Measurements from ENCODE around the gene SIRPB2. TPM values are rescaled to one million over a fixed set of nuclear protein-coding genes. Genes with fewer than 3 reads are reported as not detected.
"Not testable (repeated sequence)": the region's sequence is repeated elsewhere in the genome, so short reads cannot be mapped to it uniquely, and the experiment has no call there.

SIRPB2 gene
- polyA plus RNA-seq, 3 donors, result 0.79 to 0.87 (median 0.83) TPM

DNA sequence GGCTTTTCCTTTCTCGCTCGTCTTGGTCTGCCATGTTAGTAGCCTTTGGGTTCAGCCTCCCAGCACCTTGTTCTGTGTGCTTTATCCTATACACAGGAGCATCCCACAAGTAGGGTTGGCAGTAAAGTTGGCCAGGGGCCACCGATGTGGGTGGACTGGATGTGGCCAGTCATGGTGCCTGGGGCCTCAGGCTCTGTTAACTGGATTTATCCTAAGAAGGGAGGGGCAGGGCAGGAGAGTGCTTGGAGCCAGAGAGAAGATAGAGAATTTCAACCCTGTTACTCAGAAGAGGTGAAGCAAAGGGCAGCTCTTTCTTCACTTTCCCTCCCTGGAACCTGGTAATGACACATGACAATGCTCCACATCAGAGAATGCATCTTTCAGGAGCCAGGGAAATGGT is 14.1 kb upstream of the SIRPB2 start:
- no peak for DNase-seq (ENCODE audit: extremely low read depth in 1 of 11, low read depth in 9 of 11, low spot score in 4 of 11)

GRCh38 chr20:1503564-1504227 is 12.5 kb upstream of the SIRPB2 start:
- peak; percentile 13 to 67 (median 45) for DNase-seq (ENCODE audit: extremely low read depth in 1 of 11, low read depth in 9 of 11, low spot score in 4 of 11)

DNA sequence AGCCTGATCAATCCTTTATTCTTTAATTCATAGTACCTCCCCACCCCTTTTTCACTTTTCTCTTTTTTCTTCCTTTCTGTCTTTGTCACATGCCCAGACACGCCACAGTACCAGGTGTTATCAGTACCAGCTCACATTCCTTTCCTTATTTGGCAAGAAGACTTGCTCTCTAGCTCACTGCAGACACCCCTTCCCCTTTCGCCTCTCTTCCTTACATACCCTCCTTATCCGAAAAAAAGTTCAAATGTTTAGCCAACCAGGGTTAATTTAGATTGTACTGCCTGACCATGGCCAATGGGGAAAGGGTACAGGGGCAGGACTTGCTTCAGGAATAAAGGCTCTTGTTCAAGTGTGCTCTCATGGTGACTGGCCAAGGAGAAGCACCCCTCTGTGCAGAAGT is 9.3 kb upstream of the SIRPB2 start:
- DNase-seq (ENCODE audit: extremely low read depth in 1 of 11, low read depth in 9 of 11, low spot score in 4 of 11), result no peak

- no peak for DNase-seq (ENCODE audit: extremely low read depth in 1 of 11, low read depth in 9 of 11, low spot score in 4 of 11)
Observed at GRCh38 chr20:1499528-1500420, 8.6 kb upstream of the SIRPB2 start.

DNA sequence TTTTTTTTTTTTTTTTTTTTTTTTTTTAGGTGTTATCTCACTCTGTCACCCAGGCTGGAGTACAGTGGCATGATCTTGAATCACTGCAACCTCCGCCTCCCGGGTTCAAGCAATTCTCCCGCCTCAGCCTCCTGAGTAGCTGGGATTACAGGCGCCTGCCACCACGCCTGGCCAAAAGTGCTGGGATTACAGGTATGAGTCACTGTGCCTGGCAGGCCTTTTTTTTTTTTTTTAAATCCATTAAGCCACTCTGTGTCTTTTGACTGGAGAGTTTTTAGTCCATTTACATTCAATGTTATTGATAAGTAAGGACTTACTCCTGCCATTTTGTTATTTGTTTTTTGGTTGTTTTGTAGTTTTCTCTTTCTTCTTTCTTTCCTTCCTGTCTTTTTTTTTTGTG is 6.2 kb upstream of the SIRPB2 start:
- not testable (repeated sequence) for DNase-seq (ENCODE audit: extremely low read depth in 1 of 11, low read depth in 9 of 11, low spot score in 4 of 11)

DNA sequence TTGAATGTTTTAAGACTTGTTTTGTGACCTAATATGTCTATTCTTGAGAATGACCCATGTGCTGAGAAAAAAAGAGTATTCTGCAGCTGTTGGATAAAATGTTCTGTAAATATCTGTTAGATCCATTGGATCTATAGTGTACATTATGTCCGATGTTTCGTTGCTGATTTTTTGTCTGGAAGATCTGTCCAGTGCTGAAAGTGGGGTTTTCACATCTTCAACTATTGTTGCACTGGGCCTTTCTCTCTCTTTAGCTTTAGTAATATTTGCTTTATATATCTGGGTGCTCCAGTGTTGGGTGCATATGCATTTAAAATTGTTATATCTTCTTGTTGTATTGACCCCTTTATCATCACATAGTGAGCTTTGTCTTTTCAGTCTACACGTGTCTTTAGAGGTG is 5.7 kb upstream of the SIRPB2 start:
- no peak for DNase-seq (ENCODE audit: extremely low read depth in 1 of 11, low read depth in 9 of 11, low spot score in 4 of 11)

DNA sequence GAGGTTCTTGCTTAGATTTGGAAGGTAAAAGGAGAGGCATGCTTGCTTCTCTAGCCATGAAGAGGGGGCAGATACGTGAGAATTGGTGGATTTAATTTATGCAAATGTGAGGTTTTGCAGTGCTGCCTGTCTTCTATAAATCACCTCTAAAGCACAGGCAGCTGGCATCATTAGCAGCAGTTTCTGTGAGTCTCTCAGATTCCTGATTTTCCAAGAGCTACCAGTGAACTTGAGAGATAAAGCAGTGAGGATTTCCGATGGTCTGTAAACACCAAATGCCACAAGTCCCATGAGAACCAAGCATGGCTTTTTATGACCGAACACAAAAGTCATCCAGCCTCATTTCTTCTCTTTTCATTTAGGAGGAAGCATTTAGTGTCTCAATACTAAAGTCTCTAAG is 3.2 kb upstream of the SIRPB2 start:
- no peak for DNase-seq (ENCODE audit: extremely low read depth in 1 of 11, low read depth in 9 of 11, low spot score in 4 of 11)

- no peak for DNase-seq (ENCODE audit: extremely low read depth in 1 of 11, low read depth in 9 of 11, low spot score in 4 of 11)
Observed at GRCh38 chr20:1493536-1493935, 2.3 kb upstream of the SIRPB2 start.

DNA sequence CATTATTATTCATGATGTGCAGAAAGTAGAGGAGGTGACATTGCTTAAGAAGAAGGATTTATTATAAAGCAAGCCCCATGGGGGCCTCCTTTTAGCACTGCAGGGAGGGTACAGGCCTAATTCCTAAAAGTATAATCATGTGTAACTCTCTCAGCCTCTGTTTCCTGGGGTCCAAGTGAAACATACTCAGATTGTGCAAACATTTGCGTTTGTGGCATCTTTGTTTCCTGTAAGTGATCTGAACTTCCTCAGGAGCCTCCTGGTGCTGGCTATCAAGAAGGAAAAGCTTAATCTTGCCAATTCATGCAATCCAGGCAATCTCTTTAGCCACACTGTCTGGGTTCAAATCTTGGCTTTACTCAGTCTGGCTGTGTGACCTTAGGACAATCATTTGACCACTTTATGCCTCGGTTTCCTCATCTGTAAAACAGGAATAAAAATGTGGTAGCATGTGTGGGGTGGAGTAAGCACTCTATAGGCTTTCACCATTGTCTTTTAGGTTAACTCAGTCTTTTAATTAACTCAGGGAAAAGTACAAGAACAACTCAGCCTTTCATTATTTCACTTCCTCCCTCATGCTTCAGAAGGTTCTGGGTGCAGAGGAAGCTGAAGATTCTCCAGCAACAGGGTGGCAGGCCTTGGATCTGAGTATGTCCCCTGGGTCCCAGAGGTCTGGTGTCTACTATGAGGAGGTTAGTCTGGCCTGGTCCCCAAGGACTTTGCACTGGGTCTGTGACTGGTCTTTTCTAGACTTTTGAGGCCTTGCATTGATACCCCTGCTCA is 831 bp upstream of the SIRPB2 start:
- no peak for DNase-seq (ENCODE audit: extremely low read depth in 1 of 11, low read depth in 9 of 11, low spot score in 4 of 11)

DNA sequence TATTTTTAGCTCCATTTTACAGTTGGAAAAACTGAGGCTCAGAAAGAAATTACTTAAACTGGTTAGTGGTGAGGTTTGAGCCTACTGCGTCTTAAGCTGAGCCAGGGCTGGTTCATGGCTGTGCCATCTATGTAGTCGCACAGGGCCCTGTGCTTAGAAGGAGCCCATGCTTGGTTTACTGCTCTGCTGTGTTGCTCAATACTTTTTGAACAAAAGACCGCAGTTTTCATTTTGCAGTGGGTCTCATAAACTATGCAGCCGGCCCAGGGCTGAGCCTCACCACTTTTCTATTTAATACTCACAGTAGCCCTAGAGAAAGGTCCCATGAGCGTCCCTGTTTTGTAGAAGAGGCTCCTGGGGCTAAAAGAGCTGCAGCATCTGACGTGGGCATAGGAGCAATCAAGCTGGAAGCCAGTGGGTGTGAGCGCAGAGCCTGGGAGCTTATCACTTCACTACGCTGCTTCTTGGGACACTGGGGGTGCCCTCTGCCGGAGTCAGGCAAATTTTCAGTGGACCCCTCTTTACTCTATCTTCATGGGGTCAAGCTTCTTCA is 501 bp downstream of the SIRPB2 start:
- no peak for DNase-seq (ENCODE audit: extremely low read depth in 1 of 11, low read depth in 9 of 11, low spot score in 4 of 11)

GRCh38 chr20:1489764-1490436 is 1.3 kb downstream of the SIRPB2 start:
- DNase-seq (ENCODE audit: extremely low read depth in 1 of 11, low read depth in 9 of 11, low spot score in 4 of 11), result no peak

DNA sequence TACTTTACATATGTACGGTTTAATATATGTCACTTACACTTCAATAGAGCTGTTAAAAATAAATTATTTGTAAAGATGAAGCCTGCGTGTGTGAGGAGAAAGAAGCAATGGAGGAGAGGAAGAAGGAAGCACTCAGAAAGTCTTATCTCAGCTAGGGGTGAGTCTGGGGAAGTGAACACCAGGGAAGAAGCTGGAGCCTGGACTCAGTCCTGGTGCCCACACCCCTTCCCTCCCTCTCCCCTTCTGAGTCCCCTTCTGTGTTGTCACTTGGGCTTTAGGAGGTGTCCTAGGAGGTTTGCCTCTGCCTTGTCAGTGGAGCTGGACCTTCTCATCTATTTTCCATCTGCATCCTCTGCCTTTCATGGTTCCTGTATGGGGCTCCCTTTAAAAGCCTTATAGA is 1.9 kb downstream of the SIRPB2 start:
- DNase-seq (ENCODE audit: extremely low read depth in 1 of 11, low read depth in 9 of 11, low spot score in 4 of 11), result no peak

GRCh38 chr20:1486566-1486965 is 4.7 kb downstream of the SIRPB2 start:
- DNase-seq (ENCODE audit: extremely low read depth in 1 of 11, low read depth in 9 of 11, low spot score in 4 of 11), result no peak

GRCh38 chr20:1484438-1485116 is 6.6 kb downstream of the SIRPB2 start:
- DNase-seq (ENCODE audit: extremely low read depth in 1 of 11, low read depth in 9 of 11, low spot score in 4 of 11), result no peak

DNA sequence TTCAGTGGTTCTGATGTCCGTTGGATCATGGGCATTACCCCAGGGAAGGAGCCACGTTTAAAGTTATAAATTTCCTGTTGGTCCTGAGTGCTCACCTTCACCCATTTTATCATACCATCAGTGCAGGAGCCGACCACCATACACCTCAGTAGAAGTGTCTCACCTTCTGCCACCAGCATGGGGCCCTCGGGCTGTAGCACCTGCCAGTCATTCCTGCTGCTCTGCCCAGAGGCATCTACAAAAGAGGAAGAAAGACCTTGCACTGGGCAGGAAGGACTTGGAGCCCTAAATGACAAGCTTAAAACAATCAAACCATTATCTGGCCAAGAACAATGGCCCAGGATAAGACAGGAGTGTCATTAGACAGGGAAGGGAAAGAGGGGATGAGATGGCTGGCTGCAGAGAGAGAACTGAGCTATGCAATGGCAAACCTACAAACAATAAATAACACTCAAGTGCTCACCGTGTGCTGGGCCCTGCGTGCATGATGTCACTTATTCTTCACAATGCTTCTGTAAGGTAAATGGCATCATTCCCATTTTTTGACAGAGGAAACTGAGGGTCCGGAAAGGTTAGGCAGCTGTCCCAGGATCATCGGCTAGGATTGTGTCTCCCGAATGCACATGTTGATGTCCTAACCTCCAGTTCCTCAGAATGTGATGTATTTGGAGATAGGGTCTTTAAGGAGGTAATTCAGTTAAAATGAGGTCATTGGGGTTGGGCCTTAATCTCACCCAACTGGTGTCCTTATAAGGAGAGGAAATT is 11.2 kb downstream of the SIRPB2 start:
- DNase-seq (ENCODE audit: extremely low read depth in 1 of 11, low read depth in 9 of 11, low spot score in 4 of 11), result no peak

- DNase-seq (ENCODE audit: extremely low read depth in 1 of 11, low read depth in 9 of 11, low spot score in 4 of 11), result no peak
Observed at GRCh38 chr20:1478566-1478965, 12.7 kb downstream of the SIRPB2 start.

- DNase-seq (ENCODE audit: extremely low read depth in 1 of 11, low read depth in 9 of 11, low spot score in 4 of 11), result no peak
Observed at GRCh38 chr20:1477896-1478490, 13.2 kb downstream of the SIRPB2 start.

All from renal cortex interstitium (tissue), 11 donors.